HCEC 1CT (cell line): ENCODE results near the gene KIAA0825.
"Not testable (repeated sequence)": the region's sequence is repeated elsewhere in the genome, so short reads cannot be mapped to it uniquely, and the experiment has no call there.

Source experiments
- DNase-seq: peaks from one replicate; pipeline ENCODE4 v3.0.0-alpha.2; 2017

Gene KIAA0825

GRCh38 chr5:94217745-94218144 lies 400.7 kb downstream of the KIAA0825 start:
- DNase-seq = no peak

GRCh38 chr5:94217216-94217615 lies 401.2 kb downstream of the KIAA0825 start:
- DNase-seq = no peak

- DNase-seq = no peak
Measured at GRCh38 chr5:94212476-94212875, 405.9 kb downstream of the KIAA0825 start.

GRCh38 chr5:94209774-94210355 lies 408.5 kb downstream of the KIAA0825 start:
- no peak for DNase-seq

- DNase-seq = no peak
Measured at GRCh38 chr5:94209272-94209671, 409.1 kb downstream of the KIAA0825 start.

GRCh38 chr5:94199566-94199965 lies 418.8 kb downstream of the KIAA0825 start:
- DNase-seq = no peak

GRCh38 chr5:94197970-94198369 lies 420.4 kb downstream of the KIAA0825 start:
- no peak for DNase-seq

- DNase-seq = no peak
Measured at GRCh38 chr5:94196953-94197352, 421.5 kb downstream of the KIAA0825 start.

- no peak for DNase-seq
Measured at GRCh38 chr5:94192658-94193391, 425.6 kb downstream of the KIAA0825 start.

GRCh38 chr5:94191604-94192003 lies 426.8 kb downstream of the KIAA0825 start:
- DNase-seq = no peak

GRCh38 chr5:94188725-94189124 lies 429.7 kb downstream of the KIAA0825 start:
- no peak for DNase-seq

- no peak for DNase-seq
Measured at GRCh38 chr5:94184870-94185269, 433.5 kb downstream of the KIAA0825 start.

GRCh38 chr5:94181895-94182294 lies 436.5 kb downstream of the KIAA0825 start:
- peak; percentile 24 for DNase-seq

- no peak for DNase-seq
Measured at GRCh38 chr5:94180761-94181160, 437.6 kb downstream of the KIAA0825 start.

GRCh38 chr5:94175912-94176311 lies 442.5 kb downstream of the KIAA0825 start:
- no peak for DNase-seq

- DNase-seq = peak; percentile 78
Measured at GRCh38 chr5:94174748-94175411, 443.5 kb downstream of the KIAA0825 start.

- DNase-seq = no peak
Measured at GRCh38 chr5:94173100-94173499, 445.3 kb downstream of the KIAA0825 start.

GRCh38 chr5:94171070-94171469 lies 447.3 kb downstream of the KIAA0825 start:
- DNase-seq = not testable (repeated sequence)

- not testable (repeated sequence) for DNase-seq
Measured at GRCh38 chr5:94170158-94170557, 448.2 kb downstream of the KIAA0825 start.

- DNase-seq = no peak
Measured at GRCh38 chr5:94168151-94168550, 450.3 kb downstream of the KIAA0825 start.

GRCh38 chr5:94161801-94162200 lies 456.6 kb downstream of the KIAA0825 start:
- no peak for DNase-seq

GRCh38 chr5:94159144-94159543 lies 459.3 kb downstream of the KIAA0825 start:
- DNase-seq = peak; percentile 32

GRCh38 chr5:94157704-94158539 lies 460.5 kb downstream of the KIAA0825 start:
- peak; percentile 31 for DNase-seq
